HG03103 (cell line): Measurements from ENCODE around the gene CLNS1A.
A peak's percentile ranks its signal among the peaks of the same experiment; 100 is the strongest.
"Not testable (repeated sequence)": the region's sequence is repeated elsewhere in the genome, so short reads cannot be mapped to it uniquely, and the experiment has no call there.

Experiments used
- ATAC-seq: cut with Tn5 transposase; IDR thresholded peaks from one replicate; pipeline ENCODE4 v1.9.1; 2021; ENCODE audit warnings: low read depth; ENCODE audit not compliant: unreplicated experiment

The CLNS1A gene, protein sequence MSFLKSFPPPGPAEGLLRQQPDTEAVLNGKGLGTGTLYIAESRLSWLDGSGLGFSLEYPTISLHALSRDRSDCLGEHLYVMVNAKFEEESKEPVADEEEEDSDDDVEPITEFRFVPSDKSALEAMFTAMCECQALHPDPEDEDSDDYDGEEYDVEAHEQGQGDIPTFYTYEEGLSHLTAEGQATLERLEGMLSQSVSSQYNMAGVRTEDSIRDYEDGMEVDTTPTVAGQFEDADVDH

DNA sequence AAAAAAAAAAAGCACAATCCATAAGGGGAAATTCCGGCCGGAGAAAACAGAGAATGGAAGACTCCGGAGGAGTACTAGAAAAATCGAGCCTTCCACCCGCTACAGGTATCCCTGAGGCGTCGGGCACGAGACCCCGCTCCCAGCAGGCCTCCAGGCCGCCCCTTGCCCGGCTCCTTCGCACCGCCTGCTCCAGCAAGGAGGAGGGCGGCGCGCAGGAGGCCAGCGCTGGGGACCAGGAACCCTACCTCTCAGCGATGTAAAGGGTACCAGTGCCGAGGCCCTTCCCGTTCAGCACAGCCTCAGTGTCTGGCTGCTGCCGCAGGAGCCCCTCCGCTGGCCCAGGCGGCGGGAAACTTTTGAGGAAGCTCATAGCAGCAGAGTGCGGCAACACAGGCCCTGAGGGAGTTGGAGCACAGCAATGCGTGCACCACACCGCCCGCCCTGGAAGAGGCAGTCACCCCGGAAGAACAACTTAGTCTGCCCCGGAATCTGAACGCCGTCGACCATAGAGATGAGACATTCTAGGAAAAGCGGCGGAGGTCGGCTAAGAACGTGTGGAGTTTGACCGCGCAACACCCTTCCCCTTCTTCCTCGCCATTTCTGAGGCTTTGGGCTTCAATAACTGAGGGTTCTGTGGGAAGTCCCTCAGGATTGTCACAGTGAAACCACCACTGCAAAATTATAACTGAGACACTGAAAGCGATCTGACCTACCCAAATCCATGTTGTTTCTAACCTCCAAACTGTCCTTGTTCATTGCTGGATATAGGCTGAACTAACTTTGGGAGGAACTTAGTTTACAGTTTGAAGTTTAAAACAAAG lies at the start of gene CLNS1A:
CLNS1A (minus strand) TSS at position 450 of the 821 bp plus-strand sequence; CDS start at position 370, 80 bp downstream.
- ATAC-seq: peak; percentile 94

DNA sequence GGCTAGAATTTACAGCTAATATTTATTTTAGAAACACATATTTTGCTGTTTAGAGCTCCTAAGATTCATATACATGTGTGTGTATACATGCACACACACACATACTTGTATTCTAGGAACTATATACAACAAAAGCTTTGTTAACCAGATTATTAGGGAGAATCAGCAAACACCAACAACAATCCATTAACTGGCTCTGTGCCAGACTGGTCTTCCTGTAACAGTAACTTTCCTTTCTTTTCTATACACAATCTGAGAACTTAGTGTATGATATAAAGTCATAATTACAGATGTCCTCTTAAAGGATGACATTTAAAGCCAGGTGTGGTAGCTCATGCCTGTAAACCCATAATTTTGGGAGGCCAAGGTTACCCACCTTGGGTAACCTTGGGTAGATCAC lies 49.5 kb upstream of the CLNS1A start:
- ATAC-seq: no peak

DNA sequence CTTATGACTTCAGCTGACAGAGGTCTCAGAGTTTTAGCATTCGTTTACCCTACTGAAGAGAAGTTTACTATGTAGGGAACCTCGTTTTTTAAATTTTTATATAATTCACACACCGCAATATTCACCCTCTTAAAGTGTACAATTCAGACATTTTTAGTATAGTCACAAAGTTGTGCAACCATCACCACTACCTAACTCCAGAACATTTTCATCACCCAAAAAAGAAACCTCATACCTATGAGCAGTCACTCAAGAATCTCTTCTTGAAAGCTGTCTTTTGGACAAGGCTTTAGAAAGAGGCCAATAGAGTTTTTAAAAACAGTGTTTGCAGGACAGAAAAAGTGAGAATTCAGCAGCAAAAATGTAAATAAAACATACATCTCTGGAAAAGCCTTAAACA lies 39.5 kb upstream of the CLNS1A start:
- ATAC-seq: no peak

DNA sequence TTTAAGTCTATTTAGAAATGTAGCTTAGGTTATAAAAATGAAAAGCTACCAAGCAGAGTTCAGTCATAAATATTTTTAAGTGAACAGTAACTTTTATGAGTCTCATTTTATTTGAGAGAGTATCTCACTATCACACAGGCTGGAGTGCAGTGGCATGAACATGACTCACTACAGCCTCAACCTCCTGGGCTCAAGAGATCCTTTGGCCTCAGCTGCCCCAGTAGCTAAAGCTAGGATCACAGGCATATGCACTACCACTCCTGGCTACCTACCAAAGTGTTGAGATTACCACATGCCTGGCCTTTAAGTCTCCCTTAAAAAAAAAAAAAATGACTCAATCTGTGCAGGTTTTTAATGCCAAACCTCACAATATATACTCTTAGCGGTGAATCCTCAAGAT lies 34.7 kb upstream of the CLNS1A start:
- no peak for ATAC-seq

DNA sequence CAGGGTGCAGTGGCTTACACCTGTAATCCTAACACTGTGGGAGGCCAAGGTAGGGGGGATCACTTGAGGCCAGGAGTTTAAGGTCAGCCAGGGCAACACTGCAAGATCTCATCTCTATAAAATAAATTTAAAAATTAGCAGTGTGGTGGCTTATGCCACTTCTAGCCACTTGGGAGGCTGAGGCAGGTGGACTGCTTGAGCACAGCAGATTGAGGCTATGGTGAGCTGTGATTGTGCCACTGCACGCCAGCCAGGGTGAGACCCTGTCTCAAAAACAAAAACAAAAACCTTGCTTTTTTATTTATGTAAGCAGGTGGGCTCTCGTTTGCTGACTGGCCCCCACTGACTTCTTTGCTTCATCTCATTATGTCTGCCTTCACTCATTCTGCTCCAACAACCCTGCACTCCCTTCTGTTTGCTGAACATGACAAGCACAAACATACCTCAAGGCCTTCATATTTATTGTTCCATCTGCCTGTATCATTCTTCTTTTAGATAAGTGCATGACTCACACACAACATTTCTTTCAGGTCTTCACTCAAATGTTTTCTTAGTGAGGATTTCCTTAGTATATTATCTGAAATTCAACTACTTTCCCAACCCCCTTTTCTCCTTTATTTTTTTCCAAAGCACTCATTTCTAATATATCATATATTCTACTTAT lies 32.4 kb upstream of the CLNS1A start:
- no peak for ATAC-seq

DNA sequence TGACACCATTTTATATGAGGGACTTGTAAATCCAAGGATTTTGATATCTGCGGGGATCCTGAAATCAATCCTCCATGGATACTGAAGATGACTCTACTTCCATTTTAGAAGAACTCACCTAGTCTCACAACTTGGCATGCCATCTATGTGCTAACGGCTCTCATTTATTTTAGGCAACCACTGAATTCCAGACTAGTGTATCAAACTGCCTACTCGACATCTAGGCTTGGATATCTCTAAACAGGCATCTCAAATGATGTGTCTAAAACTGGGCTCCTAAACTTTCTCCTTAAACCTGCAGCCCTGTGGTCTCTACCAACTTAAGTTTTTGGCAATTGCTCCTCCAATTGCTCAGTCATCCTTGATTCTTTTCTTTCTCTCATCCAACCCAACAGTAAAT lies 31.2 kb upstream of the CLNS1A start:
- ATAC-seq: no peak

DNA sequence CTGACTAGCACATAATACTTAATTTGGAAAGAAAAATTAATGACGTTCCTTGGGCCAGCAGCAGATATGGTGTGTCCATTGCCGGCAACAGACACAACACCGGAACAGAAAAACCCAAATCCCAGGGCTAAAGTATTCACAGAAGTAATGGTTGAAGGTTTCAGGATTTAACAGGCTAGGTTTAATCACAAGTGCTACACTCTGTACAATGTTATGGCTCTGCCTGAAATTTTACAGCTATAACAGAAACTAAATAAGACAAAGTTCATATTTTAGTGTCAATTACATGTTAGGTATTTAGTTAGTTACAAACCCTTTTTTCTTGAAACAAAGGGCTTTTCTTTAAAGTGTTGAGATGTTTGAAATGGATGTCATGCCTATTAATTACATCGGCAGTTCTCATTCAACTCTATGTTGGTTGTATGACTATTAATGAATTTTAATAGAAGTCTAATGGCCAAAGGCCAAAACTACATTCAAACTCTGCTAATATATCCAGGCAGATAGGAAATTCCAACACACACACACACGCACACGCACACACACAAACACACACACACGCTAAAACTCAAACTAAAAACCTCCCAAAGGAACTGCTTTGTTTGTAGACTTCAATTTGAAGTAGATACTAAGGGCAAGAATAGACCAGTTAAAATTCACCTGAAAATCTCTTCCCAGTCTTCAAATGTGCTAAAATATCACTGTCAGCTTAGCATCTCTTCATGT lies 27.8 kb upstream of the CLNS1A start:
- ATAC-seq: no peak

DNA sequence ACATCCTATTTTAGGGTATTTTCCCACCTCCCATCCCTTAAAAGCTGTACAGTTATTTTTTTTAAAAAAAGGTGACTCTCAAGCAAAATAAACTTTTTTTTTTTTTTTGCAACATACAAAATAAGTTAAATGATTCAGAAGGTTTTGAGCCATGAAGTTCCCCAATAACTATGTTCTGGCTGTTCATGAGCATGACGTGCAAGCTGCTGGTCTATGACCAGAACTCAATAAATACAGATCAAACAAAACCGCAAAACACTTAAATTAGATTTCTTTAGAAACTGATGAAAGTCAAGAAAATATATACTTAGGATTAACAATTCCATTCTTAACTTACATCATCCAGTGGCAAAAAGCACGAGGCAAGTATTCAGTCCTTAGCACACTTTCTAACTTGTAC lies 24.1 kb upstream of the CLNS1A start:
- ATAC-seq: no peak

DNA sequence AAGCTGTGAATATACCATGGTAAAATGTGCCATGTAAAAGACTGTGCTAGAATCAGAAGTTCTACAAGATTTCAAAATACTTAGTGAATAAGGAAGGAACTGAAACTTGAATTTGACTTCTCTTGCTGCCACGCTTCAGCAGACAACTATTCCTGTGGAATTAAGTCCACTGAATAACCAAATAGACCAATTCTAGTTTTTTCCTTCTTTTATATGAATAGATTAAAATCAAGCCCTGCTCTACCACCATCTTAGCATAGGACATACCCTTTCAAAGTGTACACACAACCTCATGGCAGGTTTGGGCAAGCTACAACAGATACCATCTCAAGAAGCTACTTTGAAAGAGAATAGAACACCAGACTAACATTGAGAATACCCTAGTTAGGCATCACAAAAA lies 23.4 kb upstream of the CLNS1A start:
- ATAC-seq: no peak

DNA sequence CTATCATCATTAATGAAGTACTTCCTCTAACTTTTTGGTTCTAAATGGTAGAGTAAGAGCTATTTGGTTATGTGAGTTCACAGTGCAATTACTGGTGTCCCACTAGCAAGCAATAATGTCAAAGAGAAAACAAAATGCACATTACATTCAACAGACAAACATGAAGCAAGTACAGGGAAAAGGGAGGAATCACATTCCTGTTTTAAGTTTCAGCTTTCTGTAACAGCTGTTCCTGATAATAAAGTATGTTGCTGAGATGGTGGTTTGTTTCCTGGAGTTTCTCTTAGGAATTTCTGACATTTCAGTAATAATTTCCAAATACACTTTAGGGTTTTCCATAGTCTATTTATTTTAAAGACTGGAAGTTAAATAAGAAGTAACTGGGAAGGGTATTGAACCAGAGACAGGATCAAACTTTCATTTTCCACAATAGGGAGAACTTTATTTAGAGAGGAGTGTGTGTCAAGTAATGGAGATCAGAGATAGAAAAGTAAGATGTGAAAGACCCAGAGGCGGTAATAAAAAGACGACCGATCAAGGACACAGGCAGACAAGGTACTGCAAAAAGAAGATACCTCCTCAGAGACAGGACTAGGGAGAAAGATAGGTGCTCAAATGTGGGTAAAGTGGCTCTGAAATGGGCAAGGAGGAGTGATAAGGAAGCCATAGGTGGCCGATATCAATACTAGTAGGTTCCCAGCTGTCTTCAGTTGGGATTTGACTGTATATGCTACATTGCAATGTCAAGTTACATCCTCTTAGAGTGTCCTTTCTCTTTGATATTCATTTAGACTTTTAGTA lies 20.8 kb upstream of the CLNS1A start:
- ATAC-seq: no peak

DNA sequence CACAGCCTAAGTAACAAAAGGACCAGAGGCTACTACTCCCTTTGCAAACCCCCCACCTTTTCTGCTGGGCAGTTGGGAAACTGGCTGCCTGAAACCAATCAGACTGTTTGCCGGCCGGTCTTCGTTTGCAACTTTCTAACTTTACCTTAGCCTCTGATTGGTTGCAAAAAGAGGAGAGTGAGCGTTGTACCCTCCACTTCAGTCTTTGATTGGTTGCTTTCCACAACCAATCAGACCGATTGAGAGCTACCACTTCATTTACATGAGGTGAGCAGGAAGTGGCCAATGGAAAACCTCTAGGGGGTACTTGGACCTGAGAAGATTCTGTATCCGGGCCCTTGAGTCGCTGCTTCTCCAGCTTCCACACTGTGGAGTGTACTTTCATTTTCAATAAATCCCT lies 18.8 kb upstream of the CLNS1A start:
- ATAC-seq: no peak

DNA sequence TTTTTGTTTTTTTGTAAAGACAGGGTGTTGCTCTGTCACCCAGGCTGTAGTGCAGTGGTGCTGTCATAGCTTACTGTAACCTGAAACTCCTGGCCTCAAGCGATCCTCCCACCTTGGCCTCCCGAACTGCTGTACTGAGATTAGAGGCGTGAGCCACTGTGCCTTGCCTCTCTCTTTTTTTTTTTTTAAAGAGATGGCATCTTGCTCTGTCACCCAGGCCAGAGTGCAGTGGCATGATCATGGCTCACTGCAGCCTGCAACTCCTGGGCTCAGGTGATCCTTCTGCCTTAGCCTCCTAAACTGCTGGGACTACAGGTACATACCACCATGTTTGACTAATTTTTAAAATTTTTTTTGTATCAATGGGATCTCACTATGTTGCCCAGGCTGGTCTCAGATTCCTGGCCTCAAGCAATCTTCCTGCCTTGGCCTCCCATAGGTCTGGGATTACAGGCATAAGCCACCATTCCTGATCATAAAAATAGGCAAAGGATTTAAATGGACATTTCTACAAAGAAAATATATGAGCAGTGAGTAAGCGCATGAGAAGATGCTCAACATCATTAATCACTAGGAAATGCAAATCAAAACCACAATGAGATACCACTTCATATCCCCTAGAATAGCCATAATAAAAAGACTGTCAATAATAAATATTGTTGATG lies 17.3 kb upstream of the CLNS1A start:
- no peak for ATAC-seq

DNA sequence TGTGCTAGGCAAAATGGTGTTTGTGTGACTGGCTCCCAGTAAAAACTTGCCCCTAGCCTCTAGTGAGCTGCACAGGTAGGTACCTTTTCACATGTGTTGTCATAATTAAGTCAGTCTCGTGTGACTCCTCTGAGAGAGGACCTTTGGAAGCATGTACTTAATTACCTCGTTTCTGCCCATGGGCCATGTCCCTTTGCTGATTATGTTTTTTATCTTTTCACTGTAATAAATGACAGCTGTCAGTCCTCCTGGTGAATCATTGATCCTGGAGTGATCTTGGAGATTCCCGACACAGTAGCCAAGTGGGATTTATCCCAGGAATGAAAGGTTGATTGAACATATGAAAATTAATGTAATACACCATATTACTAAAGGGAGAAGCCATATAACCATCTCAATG lies 12.5 kb upstream of the CLNS1A start:
- ATAC-seq: no peak

DNA sequence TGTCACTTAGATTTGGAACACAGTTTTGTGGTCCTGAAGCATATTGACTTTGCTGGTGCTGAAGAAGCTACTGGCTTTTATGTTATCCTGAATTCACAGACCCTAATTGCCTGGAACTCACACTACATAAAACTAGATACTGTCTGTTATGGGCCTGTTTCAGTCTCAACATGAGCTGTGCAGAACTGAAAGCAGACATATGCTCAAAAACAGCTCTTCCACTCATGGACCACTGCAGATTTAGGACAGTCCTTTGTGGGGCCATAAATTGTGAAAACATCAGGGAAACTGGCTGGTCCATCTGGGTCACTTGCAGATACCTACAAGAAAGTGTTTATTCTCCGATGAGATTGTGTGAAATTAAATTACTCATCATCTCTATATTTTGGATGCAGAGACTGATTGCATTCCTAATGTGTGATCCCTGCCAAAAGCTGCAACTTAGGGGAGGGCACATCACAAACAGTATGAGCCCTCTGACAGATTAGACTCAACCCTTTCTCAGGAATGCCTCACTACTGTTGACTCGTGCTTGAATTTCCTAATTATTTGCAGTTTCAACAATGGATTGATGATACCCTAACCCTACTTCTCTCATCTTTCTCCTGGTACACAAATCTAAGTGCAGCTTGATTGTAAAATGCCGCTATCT lies 10.2 kb upstream of the CLNS1A start:
- no peak for ATAC-seq

DNA sequence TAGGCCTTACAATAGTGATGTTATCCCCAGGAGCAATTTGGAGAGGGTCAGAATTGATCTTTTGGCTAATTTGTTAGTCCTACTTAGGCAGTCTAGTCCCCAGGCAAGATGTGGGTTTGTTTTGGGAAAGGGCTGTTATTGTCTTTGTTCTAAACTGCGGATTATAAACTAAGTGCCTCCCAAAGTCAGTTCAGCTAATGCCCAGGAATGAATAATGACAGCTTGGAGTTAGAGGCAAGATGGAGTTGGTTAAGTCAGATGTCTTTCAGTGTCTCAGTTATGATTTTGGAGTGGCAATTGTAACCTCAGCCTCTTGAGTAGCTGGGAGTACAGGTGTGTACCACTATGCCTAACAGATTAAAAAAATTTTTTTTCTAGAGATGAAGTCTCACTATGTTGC lies 7.3 kb upstream of the CLNS1A start:
- no peak for ATAC-seq

DNA sequence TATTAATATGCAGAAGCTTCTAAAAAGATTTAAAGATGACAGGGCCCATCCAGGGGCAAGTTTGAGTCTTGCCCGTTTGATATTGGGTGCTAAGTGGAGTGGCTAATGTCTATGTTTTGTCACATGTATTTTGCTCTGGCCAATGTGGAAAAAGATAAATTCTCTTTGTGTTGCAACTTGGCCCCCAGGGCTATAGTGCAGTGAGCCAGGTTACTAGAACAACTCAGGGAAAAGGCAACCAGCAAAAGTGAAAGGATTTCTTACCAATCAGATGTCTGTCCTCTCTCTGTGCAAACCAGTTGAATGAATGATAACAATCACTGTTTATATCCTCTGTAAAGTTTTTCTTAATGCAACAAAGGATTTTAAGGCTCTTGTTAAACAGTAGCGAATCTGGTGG lies 4.6 kb upstream of the CLNS1A start:
- no peak for ATAC-seq

DNA sequence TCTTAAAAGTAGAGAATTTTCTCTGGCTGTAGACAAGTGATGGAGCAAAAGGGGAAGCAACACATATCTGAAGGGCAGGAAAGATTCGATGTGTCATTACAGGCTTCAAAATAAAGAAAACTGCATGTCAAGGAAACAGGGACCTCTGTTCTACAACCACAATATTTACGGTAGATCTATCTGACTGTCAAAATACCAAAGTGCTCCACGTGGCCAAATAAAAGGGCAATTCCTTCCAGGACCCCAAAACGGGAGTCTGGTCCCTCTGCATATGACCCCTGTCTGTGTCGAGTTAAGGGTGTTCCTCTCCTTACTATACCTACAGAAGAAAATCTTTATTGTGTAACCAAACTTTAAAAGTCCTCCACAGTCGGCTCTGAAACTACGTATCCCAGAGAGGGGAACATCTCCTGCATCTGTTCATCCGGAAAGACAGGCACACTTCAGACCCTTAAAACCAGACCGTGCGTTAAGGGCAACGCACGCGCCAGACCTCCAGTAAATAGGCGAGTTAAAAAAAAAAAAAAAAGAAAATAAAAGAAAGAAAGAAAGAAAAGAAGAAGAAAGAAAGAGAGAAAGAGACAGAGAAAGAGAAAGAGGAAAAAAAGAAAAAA lies 756 bp downstream of the CLNS1A start:
- ATAC-seq: no peak

DNA sequence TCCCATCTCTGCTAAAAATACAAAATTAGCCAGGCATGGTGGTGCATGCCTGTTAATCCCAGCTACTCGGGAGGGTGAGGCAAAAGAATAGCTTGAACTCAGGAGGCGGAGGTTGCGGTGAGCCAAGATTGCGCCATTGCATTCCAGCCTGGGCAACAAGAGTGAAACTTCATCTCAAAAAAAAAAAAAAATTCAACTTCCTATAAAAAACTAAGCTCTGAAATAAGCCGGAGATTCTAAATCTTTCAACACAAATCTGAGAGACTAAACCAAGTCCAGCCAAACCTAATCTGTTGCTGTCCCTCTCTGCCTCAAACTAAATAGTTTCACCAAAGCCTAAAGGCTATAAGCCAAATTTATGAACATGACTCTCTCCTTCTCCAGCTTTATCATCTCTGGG lies 3.7 kb downstream of the CLNS1A start:
- ATAC-seq: not testable (repeated sequence)
